Cardiac fibroblast (primary cell): ENCODE measurements around the gene DTWD2.

Source experiments
- DNase-seq, 2 donors: peaks; one replicate each; pipeline versions ENCODE4 v3.0.0 to v3.0.0-alpha.2; 2010; ENCODE audit warnings: low read depth in 2 of 2
- H3K4me3 ChIP-seq, 2 donors: replicated peaks in 1 of 2; 1 replicate in 1 of 2; 2 replicates in 1 of 2; pipeline ENCODE4 v1.5.1; 2011; ENCODE audit warnings: low read depth in 2 of 2, low read length in 2 of 2, mild to moderate bottlenecking in 2 of 2, moderate library complexity in 1 of 2
- CTCF ChIP-seq: IDR thresholded peaks from one replicate; pipeline ENCODE4 v1.5.1; 2011; ENCODE audit warnings: low read depth, mild to moderate bottlenecking, low read length, inconsistent platforms

The DTWD2 gene

GRCh38 chr5:118987988-118988865, at the start of gene DTWD2:
DTWD2 (minus strand) TSS chr5:118988547; CDS start chr5:118988511, 36 bp downstream.
- H3K4me3 ChIP-seq, result peak within 1 kb of the TSS; percentile 53 to 73
- peak; percentile 73 for TF ChIP-seq CTCF
- DNase-seq, result peak; percentile 92 to 94

- peak in 1 of 2 donors; percentile 65 for DNase-seq
- no peak for TF ChIP-seq CTCF
- H3K4me3 ChIP-seq, result no peak overlapping the region
Measured at GRCh38 chr5:119037496-119038215, 49.3 kb upstream of the DTWD2 start.

- TF ChIP-seq CTCF, result no peak
- DNase-seq, result peak; percentile 39 to 81
- no peak overlapping the region for H3K4me3 ChIP-seq
Measured at GRCh38 chr5:119036101-119036762, 47.9 kb upstream of the DTWD2 start.

- no peak for DNase-seq
- no peak overlapping the region for H3K4me3 ChIP-seq
- no peak for TF ChIP-seq CTCF
Measured at GRCh38 chr5:119033135-119033534, 44.8 kb upstream of the DTWD2 start.

- no peak for TF ChIP-seq CTCF
- H3K4me3 ChIP-seq, result no peak overlapping the region
- DNase-seq, result no peak
Measured at GRCh38 chr5:119032656-119033055, 44.3 kb upstream of the DTWD2 start.

GRCh38 chr5:119031905-119032304, 43.6 kb upstream of the DTWD2 start:
- no peak for TF ChIP-seq CTCF
- no peak for DNase-seq
- H3K4me3 ChIP-seq, result no peak overlapping the region
